HepG2 (cell line): ENCODE data around the gene PEX11B. TPM values are rescaled to one million over a fixed set of nuclear protein-coding genes. Genes with fewer than 3 reads are reported as not detected.

ENCODE experiments used
- BRD4 ChIP-seq: sonication (generic); formaldehyde crosslinking; IDR thresholded peaks from 2 replicates; pipeline ENCODE4 v1.4.0; 2020; ENCODE audit warnings: missing genetic modification reagents
- ISL2 ChIP-seq: sonication (generic); formaldehyde crosslinking; IDR thresholded peaks from 2 replicates; pipeline ENCODE4 v1.5.0; 2020; ENCODE audit warnings: missing genetic modification reagents
- LCORL ChIP-seq, 2 experiments: fragments of 450-650 bp in 1 of 2; sonication (generic) in 1 of 2; formaldehyde crosslinking in 1 of 2; IDR thresholded peaks; 2 replicates each; pipeline versions ENCODE4 v1.5.0 to v1.6.1; 2017 to 2020; ENCODE audit warnings: antibody characterized with exemption in 1 of 2, missing genetic modification reagents in 1 of 2
- MAFK ChIP-seq, 2 experiments: IDR thresholded peaks in 1 of 2; conservative IDR thresholded peaks in 1 of 2; 2 replicates each; pipeline ENCODE4 v1.6.1; 2011; ENCODE audit warnings: improper control_type of control experiment in 2 of 2, low read length in 2 of 2
- NFE2L2 ChIP-seq: fragments of 150-350 bp; IDR thresholded peaks from 2 replicates; pipeline ENCODE4 v1.6.1; 2014; ENCODE audit warnings: low read length
- NR2F2 ChIP-seq: IDR thresholded peaks from 2 replicates; pipeline ENCODE4 v1.6.1; 2012; ENCODE audit warnings: low read depth, inconsistent platforms, borderline replicate concordance
- PBX2 ChIP-seq: IDR thresholded peaks from 2 replicates; pipeline ENCODE4 v1.6.1; 2016; ENCODE audit warnings: control low read depth
- RFX5 ChIP-seq: IDR thresholded peaks from 2 replicates; pipeline ENCODE4 v1.6.1; 2011; ENCODE audit warnings: low read depth, low read length, improper control_type of control experiment
- RFXANK ChIP-seq: IDR thresholded peaks from 2 replicates; pipeline ENCODE4 v1.6.1; 2016
- RORA ChIP-seq: sonication (generic); formaldehyde crosslinking; IDR thresholded peaks from 2 replicates; pipeline ENCODE4 v1.5.0; 2020; ENCODE audit warnings: mild to moderate bottlenecking, missing genetic modification reagents, moderate library complexity
- RXRA ChIP-seq: sonication (generic); formaldehyde crosslinking; IDR thresholded peaks from 2 replicates; pipeline ENCODE4 v1.5.1; 2020; ENCODE audit warnings: missing genetic modification reagents
- SMAD3 ChIP-seq: sonication (generic); formaldehyde crosslinking; IDR thresholded peaks from 2 replicates; pipeline ENCODE4 v1.4.0; 2020; ENCODE audit warnings: missing genetic modification reagents
- SNAI1 ChIP-seq: sonication (generic); formaldehyde crosslinking; IDR thresholded peaks from 2 replicates; pipeline ENCODE4 v1.5.0; 2020; ENCODE audit warnings: mild to moderate bottlenecking, missing genetic modification reagents, borderline replicate concordance
- SRY ChIP-seq: sonication (generic); formaldehyde crosslinking; IDR thresholded peaks from 2 replicates; pipeline ENCODE4 v1.8.0; 2022; ENCODE audit warnings: mild to moderate bottlenecking, missing genetic modification reagents
- STAG1 ChIP-seq: sonication (generic); formaldehyde crosslinking; IDR thresholded peaks from 2 replicates; pipeline ENCODE4 v1.4.0; 2020; ENCODE audit warnings: missing genetic modification reagents
- TAF15 ChIP-seq: fragments of 200-400 bp; formaldehyde crosslinking; IDR thresholded peaks from one replicate; pipeline ENCODE4 v1.6.1; 2018; ENCODE audit warnings: mild to moderate bottlenecking, low read depth, low read length; ENCODE audit not compliant: poor library complexity, severe bottlenecking
- TCF7L2 ChIP-seq: IDR thresholded peaks from 2 replicates; pipeline ENCODE4 v1.6.1; 2011; ENCODE audit warnings: mild to moderate bottlenecking, low read depth, low read length, moderate library complexity
- XBP1 ChIP-seq: sonication (generic); formaldehyde crosslinking; IDR thresholded peaks from 2 replicates; pipeline ENCODE4 v1.5.0; 2020; ENCODE audit warnings: missing genetic modification reagents
- XRCC5 ChIP-seq: fragments of 200-400 bp; formaldehyde crosslinking; optimal IDR thresholded peaks from 2 replicates; pipeline ENCODE3; 2017; ENCODE audit warnings: mild to moderate bottlenecking, low read length
- ZKSCAN5 ChIP-seq: sonication (generic); formaldehyde crosslinking; IDR thresholded peaks from 2 replicates; pipeline ENCODE4 v1.5.1; 2020; ENCODE audit warnings: mild to moderate bottlenecking, missing genetic modification reagents
- ZNF225 ChIP-seq: sonication (generic); formaldehyde crosslinking; IDR thresholded peaks from 2 replicates; pipeline ENCODE4 v1.4.0; 2020; ENCODE audit warnings: mild to moderate bottlenecking, missing genetic modification reagents
- ZNF256 ChIP-seq: sonication (generic); formaldehyde crosslinking; conservative IDR thresholded peaks from 2 replicates; pipeline ENCODE4 v1.4.0; 2020; ENCODE audit warnings: missing genetic modification reagents
- ZNF3 ChIP-seq: IDR thresholded peaks from 2 replicates; pipeline ENCODE4 v1.7.0; 2017; ENCODE audit warnings: inconsistent platforms
- ZNF432 ChIP-seq: sonication (generic); formaldehyde crosslinking; IDR thresholded peaks from 2 replicates; pipeline ENCODE4 v1.5.0; 2020; ENCODE audit warnings: missing genetic modification reagents, mild to moderate bottlenecking, borderline replicate concordance
- ZNF446 ChIP-seq: sonication (generic); formaldehyde crosslinking; IDR thresholded peaks from 2 replicates; pipeline ENCODE4 v1.5.0; 2020; ENCODE audit warnings: mild to moderate bottlenecking, missing genetic modification reagents
- ZNF557 ChIP-seq: sonication (generic); formaldehyde crosslinking; IDR thresholded peaks from 2 replicates; pipeline ENCODE4 v1.4.0; 2020; ENCODE audit warnings: missing genetic modification reagents
- ZNF614 ChIP-seq: IDR thresholded peaks from 2 replicates; pipeline ENCODE4 v1.6.1; 2018; ENCODE audit warnings: missing biosample characterization, missing genetic modification reagents, inconsistent platforms, borderline replicate concordance
- polyA plus RNA-seq, 8 experiments: library from polyadenylated mRNA; depleted of rRNA in 3 of 8; stranded (reverse) in 7 of 8; unstranded in 1 of 8; fragments of >200 nt; fragmentation: Illumina TruSeq in 4 of 8; extraction: Trizol in 4 of 8; gene quantifications; 2 replicates each; pipeline versions ENCODE4 v1.2.1 to v1.2.3, GENCODE V29; 2011 to 2016; ENCODE audit warnings: low read depth in 4 of 8, missing spikeins in 1 of 8, mixed read lengths in 1 of 8; ENCODE audit not compliant: insufficient read depth in 1 of 8
- total RNA-seq, 5 experiments: library from RNA; depleted of rRNA; stranded (reverse); fragments of >200 nt; fragmentation: Illumina TruSeq; extraction: Trizol; gene quantifications; 2 replicates each; pipeline ENCODE4 v1.2.3, GENCODE V29; 2016; ENCODE audit warnings: low read depth in 1 of 5
- TF ChIP-seq, protein P1 (sequence below): sonication (generic); formaldehyde crosslinking; IDR thresholded peaks from 2 replicates; pipeline ENCODE4 v1.8.1; 2023; ENCODE audit warnings: missing genetic modification reagents, mild to moderate bottlenecking, borderline replicate concordance
- TF ChIP-seq, protein P2 (sequence below): sonication (generic); formaldehyde crosslinking; IDR thresholded peaks from 2 replicates; pipeline ENCODE4 v1.4.0; 2020; ENCODE audit warnings: mild to moderate bottlenecking, missing genetic modification reagents
- TF ChIP-seq, protein P3 (sequence below): sonication (generic); formaldehyde crosslinking; IDR thresholded peaks from 2 replicates; pipeline ENCODE4 v1.4.0; 2020; ENCODE audit warnings: mild to moderate bottlenecking, missing genetic modification reagents

The PEX11B gene
- total and polyA plus RNA-seq, 2 of the 13 experiments (the other 11 are each of a cell fraction or from before 2014, with no cell fraction given), result 21.6 to 48.4 TPM

DNA sequence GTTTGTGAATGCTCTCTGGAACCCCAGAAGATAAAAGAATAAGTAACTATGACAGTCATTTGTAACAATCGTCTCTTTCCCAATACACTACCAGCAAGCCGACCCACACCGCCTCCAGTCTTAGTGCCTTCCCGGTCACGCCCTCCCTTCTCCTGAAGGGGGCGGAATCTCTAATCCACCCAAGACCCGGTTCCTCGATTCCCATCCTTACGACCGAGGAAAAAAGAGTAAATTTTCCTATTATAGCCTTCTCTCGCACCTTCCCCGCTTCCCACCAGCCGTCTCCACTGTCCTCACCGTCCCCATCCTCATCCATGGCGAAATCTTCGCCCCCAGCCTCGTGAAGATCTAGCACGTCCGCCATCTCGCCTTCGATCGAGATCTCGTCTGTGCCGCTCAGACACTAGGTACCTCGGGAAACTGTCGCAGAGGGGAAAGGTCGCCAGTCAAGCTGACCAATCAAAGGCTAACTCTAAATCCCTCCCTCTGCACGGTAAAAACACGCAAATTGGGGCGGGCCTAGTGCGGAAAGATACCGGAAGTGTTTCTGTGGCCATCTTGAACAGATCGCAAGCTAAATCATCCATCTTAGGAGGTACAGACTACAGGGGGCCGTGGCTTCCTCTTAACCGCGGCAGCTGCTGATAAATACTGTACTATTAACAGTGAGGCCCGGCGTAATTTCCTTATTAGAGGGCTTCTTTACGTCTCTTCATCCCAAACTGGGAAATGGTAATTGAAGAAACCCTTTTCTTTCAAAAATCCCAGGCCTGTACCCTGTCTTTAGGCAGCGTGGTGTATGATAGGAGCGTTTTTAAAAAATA is 8.8 kb upstream of the PEX11B start, which contains the start of gene RBM8A (continued):
- TF ChIP-seq SNAI1 (CRISPR knock-in tag) (no peak), RFX5 (no peak), LCORL (IDR thresholded peaks at IDR 0.05) (no peak), LCORL (CRISPR knock-in tag; IDR thresholded peaks at IDR 0.05) (0 out of 2 replicates have a peak, but pooled peaks have one; percentile 19), RFXANK (no peak), ZNF3 (CRISPR knock-in tag) (no peak), ZNF446 (no peak), ZKSCAN5 (CRISPR knock-in tag) (no peak), PBX2 (CRISPR knock-in tag) (no peak; the same call in 1 of the 2 replicates), TCF7L2 (no peak), RORA (no peak), STAG1 (CRISPR knock-in tag) (no peak), MAFK (conservative IDR thresholded peaks at IDR 0.05 in 1 of 2, IDR thresholded peaks at IDR 0.05 in 1 of 2; ENCODE audit: low read length in 2 of 2) (no peak), ISL2 (no peak), SMAD3 (CRISPR knock-in tag) (peak; percentile 78), ZNF557 (CRISPR knock-in tag) (no peak), ZNF225 (no peak), ZNF614 (CRISPR knock-in tag) (peak; percentile 38; the same call in 1 of the 2 replicates), XRCC5 (no peak), RXRA (CRISPR knock-in tag) (no peak), NFE2L2 (no peak), ZNF432 (CRISPR knock-in tag) (no peak), TAF15 (no peak), NR2F2 (peak; percentile 33; the same call in 1 of the 2 replicates), BRD4 (CRISPR knock-in tag) (peak; percentile 24; the same call in 1 of the 2 replicates), XBP1 (CRISPR knock-in tag) (no peak), SRY (CRISPR knock-in tag) (no peak), ZNF256 (CRISPR knock-in tag) (0 out of 2 replicates have a peak, but pooled peaks have one; percentile 41)
- TF ChIP-seq, protein P1, sequence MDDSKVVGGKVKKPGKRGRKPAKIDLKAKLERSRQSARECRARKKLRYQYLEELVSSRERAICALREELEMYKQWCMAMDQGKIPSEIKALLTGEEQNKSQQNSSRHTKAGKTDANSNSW (CRISPR knock-in tag), result no peak
- TF ChIP-seq, protein P2, sequence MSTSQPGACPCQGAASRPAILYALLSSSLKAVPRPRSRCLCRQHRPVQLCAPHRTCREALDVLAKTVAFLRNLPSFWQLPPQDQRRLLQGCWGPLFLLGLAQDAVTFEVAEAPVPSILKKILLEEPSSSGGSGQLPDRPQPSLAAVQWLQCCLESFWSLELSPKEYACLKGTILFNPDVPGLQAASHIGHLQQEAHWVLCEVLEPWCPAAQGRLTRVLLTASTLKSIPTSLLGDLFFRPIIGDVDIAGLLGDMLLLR (CRISPR knock-in tag), result peak; percentile 85
- TF ChIP-seq, protein P3, sequence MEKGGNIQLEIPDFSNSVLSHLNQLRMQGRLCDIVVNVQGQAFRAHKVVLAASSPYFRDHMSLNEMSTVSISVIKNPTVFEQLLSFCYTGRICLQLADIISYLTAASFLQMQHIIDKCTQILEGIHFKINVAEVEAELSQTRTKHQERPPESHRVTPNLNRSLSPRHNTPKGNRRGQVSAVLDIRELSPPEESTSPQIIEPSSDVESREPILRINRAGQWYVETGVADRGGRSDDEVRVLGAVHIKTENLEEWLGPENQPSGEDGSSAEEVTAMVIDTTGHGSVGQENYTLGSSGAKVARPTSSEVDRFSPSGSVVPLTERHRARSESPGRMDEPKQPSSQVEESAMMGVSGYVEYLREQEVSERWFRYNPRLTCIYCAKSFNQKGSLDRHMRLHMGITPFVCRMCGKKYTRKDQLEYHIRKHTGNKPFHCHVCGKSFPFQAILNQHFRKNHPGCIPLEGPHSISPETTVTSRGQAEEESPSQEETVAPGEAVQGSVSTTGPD (CRISPR knock-in tag), result no peak
